ENCODE measurements around the gene UFC1.

Gene UFC1

GRCh38 chr1:161185282-161185682, 31.5 kb downstream of the UFC1 start:
- H3K4me3 ChIP-seq (replicated peaks; ENCODE audit: low read depth, low read length) = no peak overlapping the region
- no peak for TF ChIP-seq CTCF (IDR thresholded peaks at IDR 0.05; ENCODE audit: low read length, missing control alignments)
- DNase-seq (ENCODE audit: low read depth) = peak; percentile 83

- no peak overlapping the region for H3K4me3 ChIP-seq (replicated peaks; ENCODE audit: low read depth, low read length)
- DNase-seq (ENCODE audit: low read depth) = no peak
- no peak for TF ChIP-seq CTCF (IDR thresholded peaks at IDR 0.05; ENCODE audit: low read length, missing control alignments)
Observed at GRCh38 chr1:161185732-161186311, 32.0 kb downstream of the UFC1 start.

GRCh38 chr1:161187311-161187710, 33.5 kb downstream of the UFC1 start:
- TF ChIP-seq CTCF (IDR thresholded peaks at IDR 0.05; ENCODE audit: low read length, missing control alignments) = no peak
- DNase-seq (ENCODE audit: low read depth) = no peak
- H3K4me3 ChIP-seq (replicated peaks; ENCODE audit: low read depth, low read length) = no peak overlapping the region

- no peak for DNase-seq (ENCODE audit: low read depth)
- no peak for TF ChIP-seq CTCF (IDR thresholded peaks at IDR 0.05; ENCODE audit: low read length, missing control alignments)
- H3K4me3 ChIP-seq (replicated peaks; ENCODE audit: low read depth, low read length) = no peak overlapping the region
Observed at GRCh38 chr1:161188381-161188780, 34.6 kb downstream of the UFC1 start.

GRCh38 chr1:161189036-161189435, 35.3 kb downstream of the UFC1 start:
- no peak for TF ChIP-seq CTCF (IDR thresholded peaks at IDR 0.05; ENCODE audit: low read length, missing control alignments)
- DNase-seq (ENCODE audit: low read depth) = no peak
- H3K4me3 ChIP-seq (replicated peaks; ENCODE audit: low read depth, low read length) = no peak overlapping the region

- H3K4me3 ChIP-seq (replicated peaks; ENCODE audit: low read depth, low read length) = no peak overlapping the region
- no peak for TF ChIP-seq CTCF (IDR thresholded peaks at IDR 0.05; ENCODE audit: low read length, missing control alignments)
- no peak for DNase-seq (ENCODE audit: low read depth)
Observed at GRCh38 chr1:161190962-161191521, 37.3 kb downstream of the UFC1 start.

- no peak for DNase-seq (ENCODE audit: low read depth)
- no peak overlapping the region for H3K4me3 ChIP-seq (replicated peaks; ENCODE audit: low read depth, low read length)
- TF ChIP-seq CTCF (IDR thresholded peaks at IDR 0.05; ENCODE audit: low read length, missing control alignments) = no peak
Observed at GRCh38 chr1:161191971-161192370, 38.2 kb downstream of the UFC1 start.

Measured in fibroblast of pulmonary artery (primary cell).